ENCODE data around the gene TMEM87B.

DNA sequence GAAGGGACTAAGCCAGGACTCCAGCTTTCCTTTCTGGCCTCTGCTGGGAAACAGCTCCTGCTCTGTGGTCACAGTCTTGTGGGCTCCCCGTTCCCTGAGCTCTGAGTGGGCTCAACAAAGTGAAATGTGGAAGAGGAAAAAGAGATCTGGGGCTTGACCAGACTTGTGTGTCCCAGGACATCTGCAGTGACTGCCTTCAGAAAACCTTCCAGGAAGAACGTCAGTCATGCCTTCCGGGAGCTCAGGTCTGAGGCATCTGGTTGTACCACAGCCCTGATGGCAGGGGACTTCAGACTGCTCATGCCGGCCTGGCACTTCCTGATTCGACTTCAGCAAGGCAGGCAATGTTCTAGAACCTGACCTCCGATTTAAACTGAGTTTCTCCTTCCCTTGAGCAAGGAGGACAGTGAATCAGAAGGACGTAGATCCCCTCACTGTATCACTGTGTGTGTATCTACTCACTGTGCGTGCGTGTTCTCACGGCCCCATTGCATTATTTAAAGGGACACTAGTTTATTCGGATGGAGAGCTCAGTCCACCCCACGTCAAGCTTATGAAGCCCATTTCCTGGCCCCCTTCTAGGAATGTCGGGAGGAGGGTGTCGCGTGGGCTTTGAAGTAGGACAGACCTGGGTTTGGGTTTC lies 82.6 kb downstream of the TMEM87B start:
- TF ChIP-seq POLR2A (IDR thresholded peaks at IDR 0.05; ENCODE audit: low read length) (no peak), GATA1 (IDR thresholded peaks at IDR 0.05; ENCODE audit: low read depth, low read length) (no peak)
